IMR-90 (cell line): ENCODE measurements around the gene RIPOR2.

Experiments used
- BHLHE40 ChIP-seq: fragments of 150-350 bp; IDR thresholded peaks from 2 replicates; pipeline ENCODE4 v1.6.1; 2016; ENCODE audit warnings: mild to moderate bottlenecking, low read depth, low read length
- CTCF ChIP-seq: conservative IDR thresholded peaks from 2 replicates; pipeline ENCODE4 v1.5.1; 2012; ENCODE audit warnings: mild to moderate bottlenecking, low read depth, low read length, improper control_type of control experiment
- POLR2A ChIP-seq: IDR thresholded peaks from 2 replicates; pipeline ENCODE4 v1.6.1; 2012; ENCODE audit warnings: mild to moderate bottlenecking, low read depth, low read length
- RAD21 ChIP-seq: IDR thresholded peaks from 2 replicates; pipeline ENCODE4 v1.6.1; 2012; ENCODE audit warnings: low read length, improper control_type of control experiment
- RCOR1 ChIP-seq: IDR thresholded peaks from 2 replicates; pipeline ENCODE4 v1.6.1; 2012; ENCODE audit warnings: mild to moderate bottlenecking, low read length, improper control_type of control experiment; ENCODE audit not compliant: insufficient replicate concordance
- TF ChIP-seq, protein P1 (sequence below): fragments of 150-350 bp; IDR thresholded peaks from 2 replicates; pipeline ENCODE4 v1.6.1; 2016; ENCODE audit warnings: low read depth, mild to moderate bottlenecking, low read length, moderate library complexity, borderline replicate concordance

GRCh38 chr6:24874776-24875533, 60.8 kb downstream of the RIPOR2 start:
- TF ChIP-seq CTCF (no peak), RAD21 (no peak), BHLHE40 (no peak), RCOR1 (no peak), POLR2A (no peak)
- TF ChIP-seq, protein P1, sequence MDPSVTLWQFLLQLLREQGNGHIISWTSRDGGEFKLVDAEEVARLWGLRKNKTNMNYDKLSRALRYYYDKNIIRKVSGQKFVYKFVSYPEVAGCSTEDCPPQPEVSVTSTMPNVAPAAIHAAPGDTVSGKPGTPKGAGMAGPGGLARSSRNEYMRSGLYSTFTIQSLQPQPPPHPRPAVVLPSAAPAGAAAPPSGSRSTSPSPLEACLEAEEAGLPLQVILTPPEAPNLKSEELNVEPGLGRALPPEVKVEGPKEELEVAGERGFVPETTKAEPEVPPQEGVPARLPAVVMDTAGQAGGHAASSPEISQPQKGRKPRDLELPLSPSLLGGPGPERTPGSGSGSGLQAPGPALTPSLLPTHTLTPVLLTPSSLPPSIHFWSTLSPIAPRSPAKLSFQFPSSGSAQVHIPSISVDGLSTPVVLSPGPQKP = no peak
